Esophagus squamous epithelium (tissue), 4 donors: ENCODE measurements around the gene CASTOR1.

Experiments used
- CTCF ChIP-seq, 6 experiments: fragments of 450-650 bp in 4 of 6; fragments of 200-600 bp in 2 of 6; sonication (generic) in 2 of 6; IDR thresholded peaks; one replicate each; pipeline ENCODE4 v1.5.1; 2016 to 2019; ENCODE audit warnings: antibody characterized with exemption in 6 of 6, mild to moderate bottlenecking in 4 of 6, moderate library complexity in 4 of 6
- POLR2A ChIP-seq, 4 donors: fragments of 450-650 bp; IDR thresholded peaks; one replicate each; pipeline ENCODE4 v1.6.1; 2017; ENCODE audit warnings: antibody characterized with exemption in 4 of 4, mild to moderate bottlenecking in 4 of 4, moderate library complexity in 3 of 4

GRCh38 chr22:30317778-30318177 lies 28.5 kb upstream of the CASTOR1 start:
- TF ChIP-seq CTCF (IDR thresholded peaks at IDR 0.05) (no peak), POLR2A (IDR thresholded peaks at IDR 0.05) (no peak)
